GM21825 (cell line): ENCODE data around the gene CARS1.

ENCODE experiments used
- ATAC-seq: cut with Tn5 transposase; IDR thresholded peaks from one replicate; pipeline ENCODE4 v1.9.1; 2021; ENCODE audit warnings: mild to moderate bottlenecking, moderate library complexity; ENCODE audit not compliant: unreplicated experiment

The CARS1 gene

GRCh38 chr11:2963112-2963754 is 94.0 kb downstream of the CARS1 start:
- ATAC-seq, result no peak

DNA sequence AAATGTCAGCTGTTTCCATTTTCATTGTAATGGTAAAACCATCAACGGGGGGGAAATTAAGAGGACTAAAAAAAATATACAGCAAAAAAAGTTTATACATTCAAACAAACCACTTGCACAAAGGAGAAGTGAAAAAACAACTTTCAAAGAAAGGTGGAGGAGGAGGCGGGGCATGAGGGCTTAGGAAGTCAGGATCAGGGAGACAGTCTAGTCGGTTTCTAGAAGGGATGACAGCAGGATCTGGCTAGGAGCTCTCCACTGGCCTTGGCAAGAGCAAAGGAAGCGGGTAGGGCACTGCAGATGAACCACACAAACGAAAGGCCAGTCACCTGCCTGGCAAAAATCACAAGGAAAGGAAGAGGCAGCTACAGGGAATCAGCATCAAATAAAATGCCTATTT is 96.1 kb downstream of the CARS1 start:
- no peak for ATAC-seq

DNA sequence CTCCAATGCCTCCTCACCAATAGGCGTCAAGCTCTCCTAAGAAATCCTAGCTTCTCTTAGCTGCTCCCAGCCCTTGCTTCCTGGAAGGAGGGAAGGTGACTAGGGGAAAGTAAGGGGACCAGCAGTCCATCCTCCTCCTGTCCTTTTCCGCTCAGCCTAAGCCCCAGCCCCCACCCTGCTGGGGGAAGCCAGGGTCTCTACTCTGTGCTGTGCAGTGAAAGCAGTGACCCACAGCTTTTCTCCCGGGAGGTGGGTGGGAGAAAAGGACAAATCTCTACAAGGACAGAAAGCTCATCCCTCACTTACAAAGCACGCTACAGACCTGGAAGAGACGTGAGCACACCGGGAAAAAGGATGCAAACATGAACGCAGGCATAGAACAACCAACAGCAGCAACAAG is 97.1 kb downstream of the CARS1 start:
- no peak for ATAC-seq

DNA sequence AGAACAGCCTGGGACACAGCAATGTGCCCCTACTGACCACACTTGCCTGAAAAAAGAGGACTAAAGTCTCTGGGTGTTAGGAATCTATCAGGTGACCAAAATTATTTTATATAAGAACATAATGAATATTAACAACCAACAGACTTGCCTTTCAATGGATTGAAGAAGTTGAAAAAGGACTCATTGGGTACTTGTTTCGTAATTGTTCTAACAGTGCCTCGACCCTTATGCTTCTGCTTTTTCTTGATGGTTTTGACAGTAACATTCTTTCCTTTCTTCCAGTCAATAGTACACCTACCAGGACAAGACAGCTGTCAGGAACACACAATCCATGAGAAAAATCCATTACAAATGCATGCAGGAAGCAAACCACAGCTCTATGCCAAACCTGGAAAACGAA is 99.0 kb downstream of the CARS1 start:
- no peak for ATAC-seq

DNA sequence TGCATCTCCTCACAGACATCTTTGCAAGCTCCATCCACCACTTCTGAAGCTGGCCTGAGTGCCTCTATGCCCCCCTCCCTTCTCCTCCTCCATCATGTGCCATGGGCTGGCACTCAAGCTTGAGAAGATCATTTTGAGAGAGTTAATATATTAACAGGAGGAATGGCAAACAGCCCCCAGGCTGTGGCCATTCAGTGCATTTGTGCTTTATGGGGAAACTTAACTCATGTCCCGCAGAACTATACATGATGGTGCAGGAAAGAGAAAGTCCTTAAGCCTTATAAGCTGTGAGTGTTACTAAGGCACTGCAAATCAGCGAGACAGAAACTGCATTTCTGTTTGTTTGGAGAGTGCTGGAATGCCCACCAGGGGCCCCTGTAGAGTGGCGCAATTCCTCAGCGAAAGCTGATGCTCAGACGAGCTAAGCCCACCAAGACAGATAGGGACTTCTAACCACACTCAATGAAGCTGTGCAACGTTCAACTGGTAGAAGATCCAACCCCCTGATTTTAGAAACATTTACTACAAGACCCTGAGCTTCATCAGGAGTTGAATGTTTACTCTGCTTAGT is 101.2 kb downstream of the CARS1 start:
- no peak for ATAC-seq

- no peak for ATAC-seq
Observed at GRCh38 chr11:2954263-2954662, 103.0 kb downstream of the CARS1 start.

DNA sequence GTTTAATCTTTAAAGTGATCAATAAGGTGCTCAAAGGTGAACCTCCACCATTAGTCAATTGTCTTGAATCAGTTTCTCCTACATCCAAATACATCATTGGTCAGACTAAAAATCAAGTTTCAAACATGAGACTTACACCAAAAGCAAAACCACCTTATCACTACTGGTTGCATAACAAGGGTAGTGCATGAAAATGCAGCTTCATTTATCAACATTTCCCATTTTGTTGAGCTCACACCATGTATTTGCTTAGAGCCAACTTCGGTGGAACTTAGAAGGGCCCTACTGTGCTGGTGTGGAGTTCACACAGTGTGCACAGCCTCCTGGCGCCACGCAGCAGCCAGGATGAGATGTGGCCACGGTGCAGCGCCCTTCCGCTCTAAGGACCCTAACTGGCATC is 104.9 kb downstream of the CARS1 start:
- no peak for ATAC-seq

DNA sequence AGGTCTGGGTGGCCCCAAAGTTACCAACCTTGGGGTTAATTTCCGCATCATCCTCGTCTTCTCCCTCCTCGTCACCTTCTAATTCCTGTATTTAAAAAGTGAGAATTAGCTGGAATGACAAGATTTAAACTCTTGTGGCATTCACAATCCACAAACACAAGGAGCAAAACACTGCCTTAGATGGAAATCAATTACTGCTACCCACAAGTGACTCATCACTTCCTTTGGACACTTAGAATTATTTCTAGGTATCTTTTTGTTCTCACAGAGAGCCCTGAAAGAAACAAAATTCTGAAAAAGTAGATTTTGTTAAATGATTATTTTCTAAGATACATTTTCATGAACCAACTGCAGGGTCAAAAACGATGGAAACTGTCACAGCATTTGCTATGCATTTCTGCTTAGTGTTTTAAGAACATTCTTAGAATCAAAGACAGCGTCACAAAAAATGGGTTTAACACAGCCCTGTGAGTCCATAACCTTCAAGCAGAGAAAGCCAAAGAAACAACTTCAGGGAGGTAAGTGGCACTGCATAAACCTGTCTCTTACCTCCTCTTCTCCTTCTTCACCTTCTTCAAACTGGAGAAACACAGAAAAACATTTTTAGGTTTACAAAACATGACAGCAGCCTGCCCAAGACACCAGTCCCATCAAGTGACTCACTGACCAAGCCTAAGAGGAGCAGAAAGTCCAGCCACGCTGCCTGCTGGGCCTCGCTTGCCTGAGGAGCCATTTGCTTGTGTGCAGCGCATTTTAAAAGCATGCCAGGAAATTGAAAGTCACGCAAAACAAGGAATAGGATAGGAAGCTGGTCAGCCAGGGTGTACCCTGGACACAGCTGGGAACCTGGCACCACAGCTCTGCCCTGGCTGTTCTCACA is 105.8 kb downstream of the CARS1 start:
- no peak for ATAC-seq
